Right lobe of liver (tissue), 6 donors: ENCODE data around the gene ZBTB47. TPM values are rescaled to one million over a fixed set of nuclear protein-coding genes. Genes with fewer than 3 reads are reported as not detected.

Source experiments
- ATAC-seq, 4 donors: fragments of 200-7000 bp; cut with Tn5 transposase; one replicate each; pipeline ENCODE4 v1.9.1; 2020; ENCODE audit warnings: mild to moderate bottlenecking in 4 of 4, moderate library complexity in 4 of 4
- DNase-seq, 3 donors: peaks; one replicate each; pipeline ENCODE4 v3.0.0-alpha.2; 2020
- H3K27ac ChIP-seq, 3 donors: fragments of 200-600 bp; one replicate each; pipeline ENCODE4 v1.8.0; 2022
- H3K27me3 ChIP-seq, 2 donors: fragments of 200-600 bp; one replicate each; pipeline ENCODE4 v1.8.0; 2022
- H3K36me3 ChIP-seq, 4 donors: fragments of 200-600 bp; sonication (generic) in 1 of 4; one replicate each; pipeline versions ENCODE4 v1.5.1 to v1.8.0; 2017 to 2022; ENCODE audit warnings: control low read depth in 1 of 4
- H3K4me1 ChIP-seq, 4 donors: fragments of 200-600 bp; sonication (generic) in 1 of 4; one replicate each; pipeline versions ENCODE4 v1.5.1 to v1.8.0; 2017 to 2022; ENCODE audit warnings: control low read depth in 1 of 4
- H3K4me3 ChIP-seq, 3 donors: fragments of 200-600 bp; one replicate each; pipeline ENCODE4 v1.8.0; 2022
- H3K9me3 ChIP-seq, 4 donors: fragments of 200-600 bp; sonication (generic) in 1 of 4; one replicate each; pipeline versions ENCODE4 v1.5.1 to v1.8.0; 2017 to 2022; ENCODE audit warnings: control low read depth in 1 of 4
- CTCF ChIP-seq, 4 donors: fragments of 200-600 bp in 3 of 4; fragments of 450-650 bp in 1 of 4; IDR thresholded peaks; one replicate each; pipeline versions ENCODE4 v1.5.1 to v1.8.0; 2016 to 2022; ENCODE audit warnings: antibody characterized with exemption in 4 of 4, mild to moderate bottlenecking in 2 of 4
- POLR2A ChIP-seq: fragments of 450-650 bp; IDR thresholded peaks from one replicate; pipeline ENCODE4 v1.6.1; 2017; ENCODE audit warnings: antibody characterized with exemption, mild to moderate bottlenecking
- WGBS: methylation state at CpG from one replicate; pipeline ENCODE4 v1.1.6; 2018; ENCODE audit warnings: low coverage, low lambda C conversion rate; ENCODE audit not compliant: insufficient coverage; ENCODE audit errors: missing lambda C conversion rate; 5-methylcytosine and 5-hydroxymethylcytosine counted together
- intact Hi-C, 2 donors: fragments of 100-400 bp; cut with DNase I; formaldehyde crosslinking; loops; one replicate each; pipeline versions ENCODE4 v1.11.2 to v1.14.1; 2022
- total RNA-seq, 6 experiments: library from RNA; depleted of rRNA in 2 of 6; stranded (reverse); fragments of >200 nt in 2 of 6; fragmentation: NEBNext Ultra II Directional in 3 of 6; extraction: Animal tissue kit (Norgen Biotek cat#: 25700) in 3 of 6; gene quantifications; one replicate each; pipeline versions ENCODE4 v1.1.0 to v1.2.4, GENCODE V29; 2016 to 2023
- donor health status: DM: no; HTN: yes; CAD: no.
- donor health status: DM: no; HTN: no; CAD: no.
- donor health status: DM: no; HTN: no; CAD: no.
- donor health status: DM: no; HTN: yes; CAD: no.
- donor health status: DM: no; HTN: yes; CAD: no.

Gene ZBTB47
- total RNA-seq, 6 experiments from 2014 or later = 2.2 to 8.9 (median 4.9) TPM

- ATAC-seq (no peak), DNase-seq (no peak)
- Histone ChIP-seq H3K27ac (no peak overlapping the region), H3K36me3 (no peaks in the 10 kb centered on the region), H3K4me1 (no peaks in the 10 kb centered on the region), H3K4me3 (no peak overlapping the region), H3K27me3 (no peaks in the 10 kb centered on the region), H3K9me3 (no peaks in the 10 kb centered on the region)
- intact Hi-C loops = no loop called here
- no peak for TF ChIP-seq CTCF (IDR thresholded peaks at IDR 0.05)
- no peak for TF ChIP-seq POLR2A
- 94% methylated on average over 6 of the region's 7 CpGs for WGBS
Observed at GRCh38 chr3:42710323-42711021, 57.0 kb downstream of the ZBTB47 start.

DNA sequence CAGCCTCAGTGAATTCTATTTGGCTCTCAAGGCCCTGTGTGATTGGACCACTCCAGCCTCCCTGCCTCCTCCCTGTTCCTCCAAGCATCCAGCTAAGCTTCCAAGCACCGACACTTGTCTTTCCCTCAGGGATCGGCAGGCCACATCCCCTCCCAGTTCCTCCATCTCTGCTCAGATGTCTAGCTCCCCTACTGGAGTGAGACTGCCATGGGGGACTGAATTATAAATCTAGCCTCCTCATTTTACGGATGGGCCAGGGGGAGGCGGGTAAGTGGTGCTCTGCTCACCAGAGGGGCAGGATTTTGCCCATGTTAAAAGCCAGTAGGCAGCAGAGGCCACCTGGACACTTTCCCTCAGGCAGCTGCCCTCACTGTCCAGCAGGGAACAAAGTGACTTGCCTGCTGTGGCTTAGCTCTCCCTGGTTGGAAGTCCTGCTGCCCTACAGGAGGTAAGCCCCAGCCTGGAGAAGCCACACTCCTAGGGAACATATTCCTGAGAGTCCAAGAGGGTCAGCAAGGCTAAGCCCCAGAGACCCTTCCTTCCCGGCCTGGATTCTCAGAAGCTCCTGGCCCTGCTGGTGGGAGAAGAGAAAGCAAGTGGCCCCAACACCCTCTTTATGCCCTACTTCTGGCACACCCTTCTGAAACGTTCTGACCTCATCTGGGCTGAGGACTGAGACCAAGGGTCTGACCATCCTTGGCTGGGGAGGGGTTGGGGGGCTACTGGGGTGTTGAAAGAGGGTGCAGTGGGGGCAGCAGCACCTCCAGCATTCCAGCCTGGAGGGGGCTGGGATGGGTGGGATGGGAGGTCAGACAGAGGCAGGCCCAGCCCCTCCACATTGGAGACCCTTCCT is 58.2 kb downstream of the ZBTB47 start:
- Histone ChIP-seq H3K27me3 (no peaks in the 10 kb centered on the region), H3K4me1 (no peaks in the 10 kb centered on the region), H3K4me3 (no peak overlapping the region), H3K9me3 (no peaks in the 10 kb centered on the region), H3K27ac (no peak overlapping the region), H3K36me3 (no peaks in the 10 kb centered on the region)
- TF ChIP-seq POLR2A (no peak), CTCF (IDR thresholded peaks at IDR 0.05) (no peak)
- 76% methylated on average over 3 of the region's 6 CpGs for WGBS
- ATAC-seq = no peak
- intact Hi-C loops = no loop called here
- DNase-seq = peak in 1 of 3 donors; percentile 27

- 43% methylated on average over 1 of the region's 4 CpGs for WGBS
- Histone ChIP-seq H3K27me3 (no peaks in the 10 kb centered on the region), H3K4me3 (no peak overlapping the region), H3K4me1 (no peaks in the 10 kb centered on the region), H3K9me3 (no peaks in the 10 kb centered on the region), H3K36me3 (no peaks in the 10 kb centered on the region), H3K27ac (no peak overlapping the region)
- DNase-seq (no peak), ATAC-seq (no peak)
- no peak for TF ChIP-seq POLR2A
- TF ChIP-seq CTCF (IDR thresholded peaks at IDR 0.05) = no peak
- intact Hi-C loops = no loop called here
Observed at GRCh38 chr3:42712344-42712648, 58.8 kb downstream of the ZBTB47 start.

- H3K27me3 ChIP-seq = no peaks in the 10 kb centered on the region
- no peaks in the 10 kb centered on the region for H3K36me3 ChIP-seq
- no peaks in the 10 kb centered on the region for H3K4me1 ChIP-seq
- no peak overlapping the region for H3K27ac ChIP-seq
- WGBS = 71% methylated on average over 4 of the region's 5 CpGs
- no peak for ATAC-seq
- intact Hi-C loops = no loop called here
- no peak overlapping the region for H3K4me3 ChIP-seq
- peak in 1 of 3 donors; percentile 31 for DNase-seq
- TF ChIP-seq CTCF (IDR thresholded peaks at IDR 0.05) (no peak), POLR2A (no peak)
- H3K9me3 ChIP-seq = no peaks in the 10 kb centered on the region
Observed at GRCh38 chr3:42712688-42713372, 59.3 kb downstream of the ZBTB47 start.
